NCI-H526 (cell line): ENCODE measurements around the gene ISG20.
"Not testable (repeated sequence)": the region's sequence is repeated elsewhere in the genome, so short reads cannot be mapped to it uniquely, and the experiment has no call there.

ENCODE experiments used
- DNase-seq, 2 experiments: peaks; one replicate each; lab custom pipeline; 2025; lab: John Stamatoyannopoulos, UW

Gene ISG20

GRCh38 chr15:88636654-88637053 lies 2.2 kb upstream of the ISG20 start:
- no peak for DNase-seq

- DNase-seq, result no peak
Measured at GRCh38 chr15:88637436-88637835, 1.4 kb upstream of the ISG20 start.

- DNase-seq, result no peak
Measured at GRCh38 chr15:88637841-88638625, 783 bp upstream of the ISG20 start.

GRCh38 chr15:88641959-88642452 lies 3.2 kb downstream of the ISG20 start:
- DNase-seq, result no peak

GRCh38 chr15:88642514-88642913 lies 3.7 kb downstream of the ISG20 start:
- DNase-seq, result not testable (repeated sequence)

GRCh38 chr15:88644741-88645140 lies 5.9 kb downstream of the ISG20 start:
- no peak for DNase-seq

- DNase-seq, result peak; percentile 79 to 83
Measured at GRCh38 chr15:88645171-88646087, 6.6 kb downstream of the ISG20 start.

GRCh38 chr15:88646088-88646405 lies 7.2 kb downstream of the ISG20 start:
- DNase-seq, result no peak

- no peak for DNase-seq
Measured at GRCh38 chr15:88646951-88647350, 8.1 kb downstream of the ISG20 start.

- no peak for DNase-seq
Measured at GRCh38 chr15:88647351-88648105, 8.7 kb downstream of the ISG20 start.

- no peak for DNase-seq
Measured at GRCh38 chr15:88648357-88649214, 9.8 kb downstream of the ISG20 start.

- DNase-seq, result no peak
Measured at GRCh38 chr15:88649286-88649733, 10.5 kb downstream of the ISG20 start.

GRCh38 chr15:88649753-88650551 lies 11.1 kb downstream of the ISG20 start:
- DNase-seq, result no peak

- DNase-seq, result no peak
Measured at GRCh38 chr15:88650556-88650955, 11.7 kb downstream of the ISG20 start.

GRCh38 chr15:88651136-88651732 lies 12.4 kb downstream of the ISG20 start:
- DNase-seq, result no peak

GRCh38 chr15:88651971-88652370 lies 13.2 kb downstream of the ISG20 start:
- DNase-seq, result no peak

- DNase-seq, result no peak
Measured at GRCh38 chr15:88652456-88653199, 13.8 kb downstream of the ISG20 start.

GRCh38 chr15:88653200-88654064 lies 14.6 kb downstream of the ISG20 start:
- no peak for DNase-seq
